Neural cell (in vitro differentiated cells): ENCODE measurements around the gene HOXA5. TPM values are rescaled to one million over a fixed set of nuclear protein-coding genes. Genes with fewer than 3 reads are reported as not detected.
A peak's percentile ranks its signal among the peaks of the same experiment; 100 is the strongest.

Source experiments
- H2AFZ ChIP-seq: fragments of 200-600, 300-800 bp; sonication (generic), shearing (Covaris generic); 2 replicates; pipeline ENCODE4 v1.6.0; 2014; ENCODE audit warnings: low read depth, mild to moderate bottlenecking, antibody characterized with exemption, low read length, moderate library complexity
- H3F3A ChIP-seq: fragments of 200-600 bp; shearing (Covaris generic); 2 replicates; pipeline ENCODE4 v1.6.1; 2016; ENCODE audit warnings: mild to moderate bottlenecking, moderate library complexity, mixed read lengths, antibody characterized with exemption, low read length; ENCODE audit not compliant: insufficient read depth, poor library complexity, severe bottlenecking
- H3K27ac ChIP-seq: fragments of 200-600, 300-800 bp; sonication (generic), shearing (Covaris generic); 2 replicates; pipeline ENCODE4 v1.5.1; 2014; ENCODE audit warnings: mild to moderate bottlenecking, low read length, moderate library complexity
- H3K27me3 ChIP-seq: fragments of 300-800, 200-600 bp; sonication (generic), shearing (Covaris generic); 2 replicates; pipeline ENCODE4 v1.6.0; 2014; ENCODE audit warnings: mild to moderate bottlenecking, low read depth, low read length, moderate library complexity; ENCODE audit not compliant: insufficient read depth
- H3K36me3 ChIP-seq: fragments of 300-800, 200-600 bp; sonication (generic), shearing (Covaris generic); 2 replicates; pipeline ENCODE4 v1.5.1; 2014; ENCODE audit warnings: mild to moderate bottlenecking, antibody characterized with exemption, low read length, moderate library complexity; ENCODE audit not compliant: insufficient read depth
- H3K4me2 ChIP-seq: fragments of 300-800, 200-600 bp; sonication (generic), shearing (Covaris generic); 2 replicates; pipeline ENCODE4 v1.6.0; 2014; ENCODE audit warnings: mild to moderate bottlenecking, low read length
- H3K4me3 ChIP-seq: fragments of 300-800, 200-600 bp; sonication (generic), shearing (Covaris generic); 2 replicates; pipeline ENCODE4 v1.5.1; 2014; ENCODE audit warnings: mild to moderate bottlenecking, low read length, moderate library complexity
- H3K79me2 ChIP-seq: fragments of 200-600 bp; shearing (Covaris generic); replicated peaks from 2 replicates; pipeline ENCODE4 v1.6.0; 2014; ENCODE audit warnings: mild to moderate bottlenecking, low read length, moderate library complexity; ENCODE audit not compliant: insufficient read depth
- H3K9ac ChIP-seq: fragments of 300-800, 200-600 bp; sonication (generic), shearing (Covaris generic); 2 replicates; pipeline ENCODE4 v1.6.1; 2016; ENCODE audit warnings: mild to moderate bottlenecking, low read length, mixed read lengths
- H3K9me2 ChIP-seq: fragments of 200-600 bp; shearing (Covaris generic); 2 replicates; pipeline ENCODE4 v1.6.1; 2016; ENCODE audit warnings: mild to moderate bottlenecking, low read length, mixed read lengths; ENCODE audit not compliant: insufficient read depth
- H3K9me3 ChIP-seq: fragments of 200-600, 300-800 bp; sonication (generic), shearing (Covaris generic); 2 replicates; pipeline ENCODE4 v1.6.1; 2016; ENCODE audit warnings: mild to moderate bottlenecking, mixed run types, low read length, moderate library complexity, mixed read lengths
- H4K20me1 ChIP-seq: fragments of 200-600 bp; shearing (Covaris generic); 2 replicates; pipeline ENCODE4 v1.6.1; 2016; ENCODE audit warnings: mild to moderate bottlenecking, mixed run types; ENCODE audit not compliant: insufficient read depth
- EP300 ChIP-seq: fragments of 450-650 bp; conservative IDR thresholded peaks from 2 replicates; pipeline ENCODE4 v1.6.1; 2014; ENCODE audit warnings: antibody characterized with exemption, mild to moderate bottlenecking, moderate library complexity; ENCODE audit not compliant: poor library complexity, severe bottlenecking
- EZH2 ChIP-seq: fragments of 200-600, 300-800 bp; shearing (Covaris generic), sonication (generic); IDR thresholded peaks from 2 replicates; pipeline ENCODE4 v1.6.1; 2014; ENCODE audit warnings: antibody characterized with exemption, low read length, borderline replicate concordance, mild to moderate bottlenecking; ENCODE audit not compliant: insufficient read depth, poor library complexity, severe bottlenecking
- MXI1 ChIP-seq: fragments of 450-650 bp; conservative IDR thresholded peaks from 2 replicates; pipeline ENCODE4 v1.6.1; 2014; ENCODE audit warnings: antibody characterized with exemption, mild to moderate bottlenecking; ENCODE audit not compliant: poor library complexity, severe bottlenecking
- SMC3 ChIP-seq: fragments of 450-650 bp; conservative IDR thresholded peaks from 2 replicates; pipeline ENCODE4 v1.6.1; 2014; ENCODE audit warnings: antibody characterized with exemption, mild to moderate bottlenecking, moderate library complexity; ENCODE audit not compliant: poor library complexity
- TAF1 ChIP-seq: IDR thresholded peaks from 2 replicates; pipeline ENCODE4 v1.6.1; 2012; ENCODE audit warnings: low read depth
- polyA plus RNA-seq: library from polyadenylated mRNA; depleted of rRNA; stranded (reverse); fragments of >200 nt; gene quantifications from 2 replicates; pipeline ENCODE4 v1.2.3, GENCODE V29; 2014
- TF ChIP-seq, protein P1 (sequence below): fragments of 450-650 bp; IDR thresholded peaks from 2 replicates; pipeline ENCODE4 v1.5.1; 2014; ENCODE audit warnings: antibody characterized with exemption, mild to moderate bottlenecking, moderate library complexity; ENCODE audit not compliant: poor library complexity, severe bottlenecking

The HOXA5 gene
- polyA plus RNA-seq, 1 donor from 2014 or later = not detected

DNA sequence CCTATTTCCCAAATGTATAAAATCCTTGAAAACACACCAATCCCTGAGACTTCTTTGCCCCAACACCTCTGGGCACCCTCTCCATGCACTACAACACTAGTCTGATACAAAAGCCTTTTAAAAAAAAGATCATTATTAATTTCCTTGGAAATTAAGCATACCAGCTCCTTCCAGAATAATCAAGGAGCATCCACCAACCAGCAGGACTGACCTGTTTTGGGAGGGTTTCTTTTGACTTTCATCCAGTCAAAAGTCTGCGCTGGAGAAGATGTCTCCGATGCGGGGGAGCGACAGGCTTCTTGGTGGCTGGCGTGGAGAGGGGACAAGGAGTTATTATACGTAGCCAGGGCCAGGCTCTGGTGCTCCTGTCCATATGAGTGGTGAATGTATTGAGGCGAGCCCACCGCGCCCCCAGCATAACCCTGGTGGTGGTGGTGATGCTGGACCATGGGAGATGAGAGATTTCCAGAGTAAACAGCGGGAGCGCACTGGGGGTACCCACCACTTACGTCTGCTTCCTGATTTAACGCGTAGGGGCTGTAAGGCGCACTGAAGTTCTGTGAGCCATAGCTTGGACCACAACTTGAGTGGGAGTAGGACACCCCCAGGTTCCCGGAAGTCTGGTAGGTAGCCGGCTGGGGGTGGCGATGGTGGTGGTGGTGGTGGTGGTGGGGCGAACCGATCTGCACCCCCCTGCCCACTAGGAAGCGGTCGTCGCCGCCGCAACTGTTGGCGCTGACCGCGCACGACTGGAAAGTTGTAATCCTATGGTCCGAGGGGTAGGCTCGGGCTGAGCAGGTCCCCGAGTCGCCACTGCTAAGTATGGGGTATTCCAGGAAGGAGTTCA is 48.2 kb downstream of the HOXA5 start:
- Histone ChIP-seq H3K4me2 (no peak overlapping the region), H2AFZ (no peak overlapping the region), H3K9me2 (no peaks in the 10 kb centered on the region), H3K79me2 (no peaks in the 10 kb centered on the region), H3K36me3 (no peaks in the 10 kb centered on the region), H3K4me3 (peak overlapping the region; percentile 63), H3K27me3 (peaks cover 100% of the 10 kb centered on the region), H3K27ac (no peak overlapping the region), H4K20me1 (no peaks in the 10 kb centered on the region), H3F3A (no peaks in the 10 kb centered on the region), H3K9ac (no peak overlapping the region), H3K9me3 (peaks cover 3% of the 10 kb centered on the region)
- TF ChIP-seq, protein P1, sequence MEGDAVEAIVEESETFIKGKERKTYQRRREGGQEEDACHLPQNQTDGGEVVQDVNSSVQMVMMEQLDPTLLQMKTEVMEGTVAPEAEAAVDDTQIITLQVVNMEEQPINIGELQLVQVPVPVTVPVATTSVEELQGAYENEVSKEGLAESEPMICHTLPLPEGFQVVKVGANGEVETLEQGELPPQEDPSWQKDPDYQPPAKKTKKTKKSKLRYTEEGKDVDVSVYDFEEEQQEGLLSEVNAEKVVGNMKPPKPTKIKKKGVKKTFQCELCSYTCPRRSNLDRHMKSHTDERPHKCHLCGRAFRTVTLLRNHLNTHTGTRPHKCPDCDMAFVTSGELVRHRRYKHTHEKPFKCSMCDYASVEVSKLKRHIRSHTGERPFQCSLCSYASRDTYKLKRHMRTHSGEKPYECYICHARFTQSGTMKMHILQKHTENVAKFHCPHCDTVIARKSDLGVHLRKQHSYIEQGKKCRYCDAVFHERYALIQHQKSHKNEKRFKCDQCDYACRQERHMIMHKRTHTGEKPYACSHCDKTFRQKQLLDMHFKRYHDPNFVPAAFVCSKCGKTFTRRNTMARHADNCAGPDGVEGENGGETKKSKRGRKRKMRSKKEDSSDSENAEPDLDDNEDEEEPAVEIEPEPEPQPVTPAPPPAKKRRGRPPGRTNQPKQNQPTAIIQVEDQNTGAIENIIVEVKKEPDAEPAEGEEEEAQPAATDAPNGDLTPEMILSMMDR = no peak
- TF ChIP-seq EZH2 = peak; percentile 45

DNA sequence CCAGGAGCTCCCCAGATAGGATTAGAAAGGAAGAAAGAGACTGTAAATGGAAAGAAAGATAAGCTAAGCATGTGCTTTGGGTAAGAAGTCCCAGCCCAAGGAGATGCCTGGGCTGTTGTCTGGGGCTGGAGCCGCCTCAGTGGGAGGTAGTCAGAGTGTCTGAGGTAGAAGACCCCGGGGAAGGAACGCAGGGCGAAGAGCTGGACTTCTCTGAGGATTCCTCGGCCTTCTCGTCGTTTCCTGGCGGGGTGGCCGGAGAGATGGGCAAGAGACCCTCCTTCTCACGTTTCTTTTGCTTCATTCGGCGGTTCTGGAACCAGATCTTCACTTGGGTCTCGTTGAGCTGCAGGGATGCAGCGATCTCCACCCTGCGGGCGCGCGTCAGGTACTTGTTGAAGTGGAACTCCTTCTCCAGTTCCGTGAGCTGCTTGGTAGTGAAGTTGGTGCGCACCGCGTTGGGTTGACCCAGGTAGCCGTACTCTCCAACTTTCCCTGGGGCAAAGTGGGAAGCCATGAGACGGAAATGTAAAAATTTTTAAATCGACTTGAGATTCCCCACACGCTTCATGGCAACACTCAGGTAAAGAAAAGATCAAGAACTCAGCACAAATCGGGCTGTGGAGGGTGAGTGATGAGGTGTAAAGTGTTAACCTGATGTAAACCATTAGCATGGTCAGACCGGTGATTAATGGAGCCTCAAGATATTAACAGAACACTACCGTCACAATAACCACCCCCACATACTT is 49.0 kb downstream of the HOXA5 start:
- H3K27me3 ChIP-seq = peaks cover 100% of the 10 kb centered on the region
- H3K9me3 ChIP-seq = peaks cover 3% of the 10 kb centered on the region
- no peak overlapping the region for H2AFZ ChIP-seq
- H4K20me1 ChIP-seq = no peaks in the 10 kb centered on the region
- H3K4me3 ChIP-seq = no peak overlapping the region
- no peak overlapping the region for H3K9ac ChIP-seq
- H3F3A ChIP-seq = no peaks in the 10 kb centered on the region
- no peak overlapping the region for H3K27ac ChIP-seq
- H3K36me3 ChIP-seq = no peaks in the 10 kb centered on the region
- TF ChIP-seq SMC3 (no peak), EP300 (no peak), TAF1 (no peak), MXI1 (no peak)
- TF ChIP-seq, protein P1 = no peak
- H3K79me2 ChIP-seq = no peaks in the 10 kb centered on the region
- no peak overlapping the region for H3K4me2 ChIP-seq
- no peaks in the 10 kb centered on the region for H3K9me2 ChIP-seq
